HEK293 (cell line): ENCODE measurements around the gene RNF212.

Experiments used
- CTCF ChIP-seq: fragments of 450-650 bp; formaldehyde crosslinking; IDR thresholded peaks from 2 replicates; pipeline ENCODE4 v1.5.1; 2016; ENCODE audit warnings: missing biosample characterization, missing genetic modification characterization
- REST ChIP-seq: fragments of 450-650 bp; formaldehyde crosslinking; IDR thresholded peaks from 2 replicates; pipeline ENCODE4 v1.5.1; 2016; ENCODE audit warnings: missing biosample characterization, missing genetic modification characterization
- SP2 ChIP-seq: fragments of 450-650 bp; formaldehyde crosslinking; IDR thresholded peaks from 2 replicates; pipeline ENCODE4 v1.5.1; 2016; ENCODE audit warnings: missing biosample characterization, missing genetic modification characterization
- YY1 ChIP-seq: fragments of 450-650 bp; formaldehyde crosslinking; IDR thresholded peaks from 2 replicates; pipeline ENCODE4 v1.5.1; 2018; ENCODE audit warnings: missing biosample characterization, missing genetic modification characterization
- ZBTB11 ChIP-seq: fragments of 450-650 bp; formaldehyde crosslinking; conservative IDR thresholded peaks from 2 replicates; pipeline ENCODE4 v1.5.1; 2016; ENCODE audit warnings: low read depth, missing biosample characterization, missing genetic modification characterization
- ZBTB20 ChIP-seq: fragments of 450-650 bp; formaldehyde crosslinking; IDR thresholded peaks from 2 replicates; pipeline ENCODE4 v1.5.1; 2016; ENCODE audit warnings: missing biosample characterization, missing genetic modification characterization
- ZNF26 ChIP-seq: fragments of 450-650 bp; formaldehyde crosslinking; IDR thresholded peaks from 2 replicates; pipeline ENCODE4 v1.5.1; 2016; ENCODE audit warnings: missing biosample characterization, missing genetic modification characterization
- ZNF292 ChIP-seq: fragments of 450-650 bp; formaldehyde crosslinking; IDR thresholded peaks from 2 replicates; pipeline ENCODE4 v1.5.1; 2016; ENCODE audit warnings: low read depth, missing biosample characterization, missing genetic modification characterization, borderline replicate concordance
- ZNF398 ChIP-seq: fragments of 450-650 bp; formaldehyde crosslinking; IDR thresholded peaks from 2 replicates; pipeline ENCODE4 v1.5.1; 2017; ENCODE audit warnings: missing biosample characterization, missing genetic modification characterization
- ZNF792 ChIP-seq: fragments of 450-650 bp; formaldehyde crosslinking; IDR thresholded peaks from 2 replicates; pipeline ENCODE4 v1.5.1; 2016; ENCODE audit warnings: missing biosample characterization, missing genetic modification characterization

GRCh38 chr4:1130316-1131186 lies 17.2 kb upstream of the RNF212 start:
- TF ChIP-seq CTCF (peak; percentile 77), ZNF792 (no peak), REST (tag by site-specific recombination) (no peak), ZNF26 (tag by site-specific recombination) (no peak), SP2 (tag by site-specific recombination) (no peak), ZBTB11 (no peak), YY1 (tag by site-specific recombination) (no peak), ZNF292 (tag by site-specific recombination) (no peak), ZNF398 (tag by site-specific recombination) (no peak), ZBTB20 (tag by site-specific recombination) (no peak)
